Anterior cingulate cortex (tissue), 58 donors: ENCODE measurements around the gene DHX34.
"Not testable (repeated sequence)": the region's sequence is repeated elsewhere in the genome, so short reads cannot be mapped to it uniquely, and the experiment has no call there.

Source experiments
- DNase-seq, 58 donors: peaks; one replicate each; lab custom pipeline; 2025; lab: John Stamatoyannopoulos, UW

DHX34 gene

DNA sequence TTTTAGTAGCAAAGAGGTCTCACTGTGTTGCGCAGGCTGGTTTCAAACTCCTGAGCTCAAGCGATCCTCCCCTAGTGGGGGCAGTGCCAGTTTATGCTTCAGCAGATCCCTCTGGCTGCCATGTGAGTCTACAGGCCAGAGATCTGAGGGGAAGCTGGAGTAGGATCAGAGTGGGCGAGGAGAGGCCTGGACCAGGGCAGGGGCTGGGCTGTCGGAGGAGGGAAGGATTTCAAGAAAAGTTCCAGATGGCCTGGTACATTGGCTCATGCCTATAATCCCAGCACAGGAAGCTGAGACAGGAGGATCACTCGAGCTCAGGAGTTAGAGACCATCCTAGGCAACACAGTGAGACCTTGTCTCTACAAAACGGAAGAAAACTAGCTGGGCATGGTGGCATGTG, 9.8 kb downstream of the DHX34 start:
- no peak for DNase-seq

DNA sequence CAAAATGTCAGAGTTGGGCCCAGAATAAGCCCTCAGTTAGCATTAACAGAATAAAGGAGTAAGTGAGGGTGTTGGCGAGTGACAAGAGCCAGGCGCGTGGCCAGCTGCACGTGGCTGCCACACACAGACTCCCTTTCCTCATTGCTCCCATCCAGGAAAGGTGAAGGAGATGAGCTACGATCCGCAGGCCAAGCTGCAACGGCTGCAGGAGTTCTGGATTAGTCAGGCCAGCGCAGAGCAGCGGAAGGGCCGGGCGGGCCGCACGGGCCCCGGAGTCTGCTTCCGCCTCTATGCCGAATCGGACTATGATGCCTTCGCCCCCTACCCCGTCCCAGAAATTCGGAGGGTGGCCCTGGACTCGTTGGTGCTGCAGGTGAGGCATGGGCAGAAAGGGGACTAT, 13.2 kb downstream of the DHX34 start:
- DNase-seq: no peak

DNA sequence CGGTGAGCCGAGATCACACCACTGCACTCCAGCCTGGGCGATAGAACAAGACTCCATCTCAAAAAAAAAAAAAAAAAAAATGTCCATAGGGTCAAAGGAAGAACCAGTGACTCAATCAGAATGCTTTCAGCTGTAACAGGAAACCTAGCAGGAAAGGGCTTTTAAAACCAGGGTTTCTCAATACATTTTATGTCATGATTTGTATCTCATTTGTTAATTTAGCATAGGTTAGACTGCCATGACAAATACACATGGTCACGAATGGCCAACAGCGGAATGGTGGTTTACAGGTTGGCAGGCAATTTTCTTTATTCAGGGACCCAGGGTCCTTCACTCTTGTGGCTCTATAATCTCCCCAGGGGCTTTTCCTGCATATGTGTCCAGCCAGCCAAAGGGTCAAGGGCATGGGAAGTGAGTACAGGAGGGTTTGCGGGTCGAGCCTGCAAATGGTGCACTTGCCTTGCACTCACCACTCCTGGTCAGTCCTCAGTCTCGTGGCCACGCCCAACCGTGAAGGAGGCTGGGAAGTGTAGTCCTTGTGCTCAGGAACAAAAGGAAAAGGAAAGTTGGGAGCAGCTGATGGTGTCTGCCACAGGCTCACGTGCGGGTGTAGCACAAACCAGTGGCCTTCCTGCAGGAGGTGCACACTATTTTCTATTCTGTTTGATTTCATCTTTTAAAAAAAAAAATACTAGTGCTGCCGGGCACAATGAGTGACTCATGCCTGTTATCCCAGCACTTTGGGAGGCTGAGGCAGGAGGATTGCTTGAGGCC, 14.8 kb downstream of the DHX34 start:
- DNase-seq: no peak

DNA sequence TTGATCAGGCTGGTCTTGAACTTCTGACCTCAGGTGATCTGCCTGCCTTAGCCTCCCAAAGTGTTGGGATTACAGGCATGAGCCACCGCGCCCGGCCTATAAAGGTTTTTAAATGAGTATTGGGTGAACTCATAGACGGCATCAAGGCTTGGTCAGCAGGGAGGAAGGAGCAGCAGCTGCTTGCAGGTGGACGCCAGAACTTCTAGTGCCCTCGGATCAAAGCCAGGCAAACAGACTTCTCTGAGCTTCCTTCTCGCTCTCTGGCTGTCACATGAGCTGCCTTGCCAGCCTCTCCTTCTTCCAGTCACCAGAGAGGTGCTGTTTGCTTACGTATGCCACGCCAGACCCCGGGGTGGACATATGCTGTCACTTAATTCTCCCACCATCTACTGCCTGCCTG, 16.3 kb downstream of the DHX34 start:
- DNase-seq: not testable (repeated sequence)

DNA sequence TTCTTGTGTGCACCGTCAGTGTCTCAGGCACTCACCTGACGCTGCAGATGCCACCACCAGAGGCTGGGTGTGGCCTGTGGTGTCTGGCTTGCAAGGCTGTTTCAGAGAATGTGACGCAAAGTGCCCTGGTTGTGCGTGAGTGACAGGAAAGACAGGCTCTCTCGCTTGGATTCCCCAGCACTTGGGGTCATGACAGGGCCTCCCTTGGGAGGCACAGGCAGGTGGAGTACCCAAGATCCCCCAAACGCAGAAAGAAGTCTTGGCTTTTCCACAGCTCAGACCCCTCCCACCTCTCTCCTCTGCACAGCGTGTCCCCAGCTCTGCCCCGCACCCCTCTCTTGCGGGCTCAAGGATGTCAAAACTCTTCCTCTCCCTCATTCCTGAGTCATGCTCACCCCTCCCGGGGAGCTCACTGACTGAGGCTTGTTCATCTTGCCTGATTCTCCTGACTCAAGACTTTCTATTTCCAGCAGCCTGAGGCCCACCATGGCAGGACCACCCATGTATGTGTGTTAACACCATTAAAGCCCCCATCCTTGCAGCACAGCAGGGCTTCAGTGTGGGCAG, 21.0 kb downstream of the DHX34 start:
- peak in 26 of 58 donors; percentile 2 to 54 (median 26) for DNase-seq

DNA sequence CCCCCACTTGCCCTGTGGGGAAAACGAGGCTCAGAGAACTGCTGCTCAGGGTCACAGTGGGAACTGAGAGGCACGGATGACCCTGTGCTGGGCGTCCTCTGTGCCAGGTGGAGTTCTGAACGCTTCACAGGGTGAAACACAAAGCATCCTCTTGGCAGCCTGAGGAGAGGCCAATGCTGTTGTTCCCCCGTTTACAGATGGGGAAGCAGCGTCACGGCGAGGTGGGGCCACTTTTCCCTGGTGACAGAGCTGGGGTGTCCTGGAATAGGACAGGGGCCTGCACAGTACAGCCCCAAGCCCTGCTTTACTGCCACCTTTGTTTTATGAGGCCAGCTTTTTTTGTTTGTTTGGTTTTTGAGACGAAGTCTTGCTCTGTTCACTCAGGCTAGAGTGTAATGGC, 22.1 kb downstream of the DHX34 start:
- no peak for DNase-seq

DNA sequence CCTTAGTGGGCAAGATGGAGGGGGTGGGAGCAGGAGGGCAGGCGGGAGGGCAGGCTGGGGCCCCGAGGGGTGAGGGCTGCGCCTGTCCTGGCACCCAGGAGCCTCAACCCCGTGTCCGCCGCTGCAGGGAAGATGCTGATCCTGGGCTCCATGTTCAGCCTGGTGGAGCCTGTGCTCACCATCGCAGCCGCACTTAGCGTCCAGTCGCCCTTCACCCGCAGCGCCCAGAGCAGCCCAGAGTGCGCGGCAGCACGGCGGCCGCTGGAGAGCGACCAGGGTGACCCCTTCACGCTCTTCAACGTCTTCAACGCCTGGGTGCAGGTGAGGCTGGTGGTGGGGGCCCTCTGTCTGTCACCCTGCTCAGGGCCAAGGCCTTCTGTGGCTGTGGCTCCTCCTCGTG, 23.5 kb downstream of the DHX34 start:
- no peak for DNase-seq

DNA sequence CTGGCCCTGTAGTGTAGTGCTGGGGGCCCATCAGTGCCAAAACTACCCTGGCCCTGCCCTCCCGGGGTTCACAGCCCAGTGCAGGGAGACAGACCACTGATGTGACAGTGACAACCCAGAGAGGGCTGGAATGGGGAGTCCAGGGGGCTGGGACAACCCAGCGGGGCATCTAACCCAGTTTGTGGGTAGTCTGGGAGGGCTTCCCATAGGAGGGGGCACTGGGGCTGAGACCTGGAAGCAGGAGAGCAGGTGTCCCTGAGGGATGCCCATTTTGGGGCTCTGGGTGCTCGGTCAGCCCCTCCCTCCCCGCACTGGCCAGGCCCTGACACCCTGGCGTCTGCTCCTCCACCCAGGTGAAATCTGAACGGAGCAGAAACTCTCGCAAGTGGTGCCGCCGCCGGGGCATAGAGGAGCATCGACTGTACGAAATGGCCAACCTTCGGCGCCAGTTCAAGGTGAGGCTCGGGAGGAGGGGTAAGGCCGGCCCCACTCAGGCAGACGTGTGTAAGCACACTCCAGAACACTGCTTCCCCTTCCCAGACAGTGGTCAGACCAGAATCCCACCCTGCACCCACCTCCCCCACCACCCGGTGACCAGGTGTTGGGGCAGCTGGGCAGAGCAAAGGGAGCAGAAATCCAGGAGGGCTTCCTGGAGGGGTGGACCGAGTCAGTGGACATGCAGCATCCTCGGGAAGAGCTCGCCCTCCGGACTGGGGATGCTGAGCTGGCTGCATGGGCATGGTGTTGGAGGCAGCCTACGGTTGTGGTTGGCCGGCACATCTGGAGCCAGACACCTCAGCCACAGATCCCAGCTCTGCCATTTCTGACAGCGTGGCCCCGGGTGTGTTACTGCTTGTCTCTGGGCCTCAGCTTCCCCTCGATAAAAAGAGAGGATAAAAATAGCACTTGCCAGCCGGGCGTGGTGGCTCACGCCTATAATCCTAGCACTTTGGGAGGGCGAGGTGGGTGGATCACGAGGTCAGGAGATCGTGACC, 24.4 kb downstream of the DHX34 start:
- no peak for DNase-seq

DNA sequence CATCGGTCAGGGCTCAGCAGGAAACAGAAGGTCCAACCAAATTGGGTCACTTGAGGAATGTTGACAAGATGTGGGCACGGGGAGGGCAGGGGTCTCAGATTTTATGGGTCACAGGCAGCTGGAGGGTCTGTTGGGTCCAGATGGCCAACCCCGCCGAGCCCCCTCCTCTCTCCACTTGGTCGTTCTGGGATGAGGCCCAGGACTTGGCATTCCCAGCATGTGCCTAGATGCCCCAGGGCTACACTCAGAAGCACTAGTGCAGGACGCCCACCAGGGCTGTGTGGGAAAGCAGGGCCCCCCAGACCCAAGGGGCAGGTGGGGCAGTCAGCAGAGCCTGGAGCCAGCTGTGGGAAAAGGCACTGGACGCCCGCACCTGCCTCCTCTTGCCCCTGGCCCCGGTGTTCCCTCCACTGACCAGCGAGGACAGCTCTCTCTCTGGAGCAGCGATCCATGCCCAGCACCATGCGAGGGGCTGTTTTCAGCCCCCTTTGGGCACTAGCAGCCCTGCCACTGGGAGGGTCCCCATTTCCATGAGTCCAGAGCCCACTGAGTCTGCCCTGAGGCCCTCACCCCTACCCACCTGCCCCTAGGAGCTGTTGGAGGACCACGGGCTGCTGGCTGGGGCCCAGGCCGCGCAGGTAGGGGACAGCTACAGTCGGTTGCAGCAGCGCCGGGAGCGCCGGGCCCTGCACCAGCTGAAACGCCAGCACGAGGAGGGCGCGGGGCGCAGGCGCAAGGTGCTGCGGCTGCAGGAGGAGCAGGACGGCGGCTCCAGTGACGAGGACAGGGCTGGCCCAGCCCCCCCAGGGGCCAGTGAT, 26.0 kb downstream of the DHX34 start:
- DNase-seq: no peak

DNA sequence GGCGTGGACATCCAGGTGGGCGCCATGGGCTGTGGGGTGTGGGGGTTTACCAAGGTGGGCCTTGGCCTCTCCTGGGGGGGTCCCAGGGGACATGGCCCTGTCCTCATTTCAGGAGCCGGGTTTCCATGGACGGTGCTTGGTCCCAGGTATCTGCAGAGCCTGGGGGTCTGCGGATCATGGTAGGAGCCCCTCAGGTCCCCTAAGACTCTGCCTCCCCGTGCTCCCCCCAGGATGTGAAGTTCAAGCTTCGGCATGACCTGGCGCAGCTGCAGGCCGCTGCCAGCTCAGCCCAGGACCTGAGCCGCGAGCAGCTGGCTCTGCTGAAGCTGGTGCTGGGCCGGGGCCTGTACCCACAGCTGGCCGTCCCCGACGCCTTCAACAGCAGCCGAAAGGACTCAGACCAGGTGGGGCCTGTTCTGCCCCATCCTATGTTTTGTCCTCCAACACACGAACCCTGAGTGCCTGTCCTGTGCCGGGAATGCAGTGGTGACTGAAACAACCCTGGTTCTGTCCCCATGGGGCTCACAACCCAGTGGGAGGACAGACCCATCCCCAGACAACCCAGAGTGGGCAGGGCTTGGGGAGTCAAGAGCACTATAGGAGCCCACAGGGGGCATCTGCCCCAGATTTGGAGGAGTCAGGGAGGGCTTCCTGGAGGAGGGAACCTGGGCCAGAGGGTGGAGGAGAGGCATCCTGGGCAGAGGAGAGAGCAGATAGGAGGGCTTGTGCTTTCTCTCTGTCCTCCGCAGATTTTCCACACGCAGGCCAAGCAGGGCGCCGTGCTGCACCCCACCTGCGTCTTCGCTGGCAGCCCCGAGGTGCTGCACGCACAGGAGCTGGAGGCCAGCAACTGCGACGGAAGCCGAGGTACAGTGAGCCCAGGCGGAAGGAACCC, 26.8 kb downstream of the DHX34 start:
- DNase-seq: no peak

DNA sequence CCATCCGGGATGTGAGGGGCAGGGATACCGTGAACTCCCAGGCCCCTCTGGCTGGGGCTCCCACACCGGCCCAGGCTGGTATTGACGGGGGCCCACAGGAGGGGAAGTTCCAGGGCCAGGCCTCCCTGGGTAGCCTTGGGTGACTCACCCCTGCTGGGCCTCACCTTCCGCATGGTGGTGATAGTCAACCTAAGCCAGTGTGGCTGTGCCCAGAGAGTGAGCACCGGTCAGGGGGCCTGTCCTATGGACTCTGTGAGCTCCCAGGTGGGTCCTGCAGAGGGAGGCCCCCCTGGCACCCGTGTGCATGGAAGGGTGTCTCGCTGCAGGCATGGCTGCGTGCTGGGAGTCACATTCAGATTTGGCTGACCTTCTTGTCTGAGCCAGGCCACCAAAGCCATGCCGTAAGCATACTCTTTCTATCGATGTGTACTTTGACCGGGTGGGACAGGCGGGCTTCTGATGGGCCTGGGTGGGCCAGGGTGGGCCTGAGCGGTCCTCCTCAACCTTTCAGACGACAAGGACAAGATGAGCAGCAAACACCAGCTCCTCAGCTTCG, 27.6 kb downstream of the DHX34 start:
- no peak for DNase-seq

DNA sequence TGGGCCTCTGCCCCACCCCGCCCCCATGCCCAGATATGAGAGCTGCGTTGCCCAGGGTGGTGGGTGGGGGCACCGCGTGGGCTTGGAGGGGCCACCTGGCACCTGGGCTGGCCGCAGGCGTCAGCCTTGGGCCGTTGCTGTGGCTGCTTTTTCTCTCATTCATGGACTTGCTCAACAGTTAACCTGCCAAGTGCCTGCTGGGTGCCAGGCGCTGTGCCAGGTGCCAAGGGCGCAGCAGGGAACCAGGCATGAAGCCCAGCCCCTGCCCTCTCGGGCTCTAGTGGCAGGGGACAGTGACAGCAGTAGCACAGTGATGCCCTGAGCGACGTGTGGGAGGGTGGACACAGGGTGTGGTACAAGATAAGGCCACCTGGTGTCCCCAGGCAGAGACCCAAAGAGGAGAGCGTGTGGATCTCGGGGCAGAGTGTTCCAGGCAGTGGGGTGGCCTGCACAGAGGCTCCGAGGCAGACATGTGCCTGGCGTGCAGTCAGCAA, 28.1 kb downstream of the DHX34 start:
- DNase-seq: peak in 25 of 58 donors; percentile 2 to 49 (median 24)

DNA sequence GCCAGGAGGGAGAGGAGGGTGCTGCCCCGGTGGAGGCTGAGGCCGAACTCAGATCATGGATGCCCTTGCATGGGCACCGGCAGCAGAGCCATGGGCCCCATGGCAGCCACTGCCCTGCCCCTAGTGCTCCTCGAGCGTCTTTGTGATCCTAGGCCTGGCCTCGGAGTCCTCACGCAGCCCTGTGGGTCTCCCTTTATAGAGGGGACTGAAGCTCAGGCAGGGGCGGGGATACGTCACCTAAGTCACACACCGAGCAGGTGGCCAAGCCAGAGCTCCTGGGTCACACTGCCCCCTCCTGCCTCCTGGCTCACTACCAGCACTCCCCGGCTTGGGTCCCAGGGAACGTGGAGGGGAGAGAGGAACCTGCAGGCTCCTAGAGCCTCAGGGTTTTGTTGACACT, 28.7 kb downstream of the DHX34 start:
- DNase-seq: no peak

DNA sequence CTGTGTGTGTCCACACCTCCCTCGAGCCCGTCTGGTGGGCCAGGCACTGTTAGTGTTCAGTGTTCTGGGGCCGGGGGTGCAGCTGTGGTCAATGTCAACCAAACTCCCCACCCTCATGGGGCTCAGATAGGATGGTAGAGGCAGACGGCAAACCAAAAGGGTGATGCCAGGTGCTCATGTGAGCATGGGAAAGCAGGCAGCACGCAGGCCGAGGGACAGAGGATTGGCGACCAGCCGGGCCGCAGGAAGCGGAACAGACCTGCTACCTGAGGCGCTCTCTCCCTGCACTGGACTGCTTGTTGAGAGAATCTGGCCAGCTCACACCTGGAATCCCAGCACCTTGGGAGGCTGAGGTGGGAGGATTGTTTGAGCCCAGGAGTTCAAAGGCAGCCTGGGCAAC, 29.1 kb downstream of the DHX34 start:
- peak in 1 of 58 donors; percentile 2 for DNase-seq

DNA sequence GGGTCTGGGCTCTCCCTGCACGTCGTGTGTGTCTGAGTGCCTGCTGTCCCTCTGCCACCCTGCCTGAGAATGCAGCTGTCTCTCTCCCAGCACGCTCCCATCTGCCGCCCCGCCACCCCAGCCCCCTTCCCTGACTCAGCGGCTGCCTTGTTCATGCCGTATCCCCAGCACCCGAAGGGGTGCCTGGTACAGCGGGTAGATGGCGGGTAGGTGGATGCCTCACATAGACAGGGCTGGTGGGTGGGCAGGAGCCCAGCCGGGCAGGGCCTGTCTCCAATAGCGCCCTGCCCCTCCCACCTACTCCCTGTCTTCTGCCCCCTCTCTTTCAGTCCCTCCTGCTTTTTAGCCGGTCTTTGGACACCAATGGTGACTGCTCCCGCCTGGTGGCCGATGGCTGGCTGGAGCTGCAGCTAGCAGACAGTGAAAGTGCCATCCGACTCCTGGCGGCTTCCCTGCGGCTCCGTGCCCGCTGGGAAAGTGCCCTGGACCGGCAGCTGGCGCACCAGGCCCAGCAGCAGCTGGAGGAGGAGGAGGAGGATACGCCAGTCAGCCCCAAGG, 30.3 kb downstream of the DHX34 start:
- DNase-seq: peak; percentile 21 to 91 (median 74)

DNA sequence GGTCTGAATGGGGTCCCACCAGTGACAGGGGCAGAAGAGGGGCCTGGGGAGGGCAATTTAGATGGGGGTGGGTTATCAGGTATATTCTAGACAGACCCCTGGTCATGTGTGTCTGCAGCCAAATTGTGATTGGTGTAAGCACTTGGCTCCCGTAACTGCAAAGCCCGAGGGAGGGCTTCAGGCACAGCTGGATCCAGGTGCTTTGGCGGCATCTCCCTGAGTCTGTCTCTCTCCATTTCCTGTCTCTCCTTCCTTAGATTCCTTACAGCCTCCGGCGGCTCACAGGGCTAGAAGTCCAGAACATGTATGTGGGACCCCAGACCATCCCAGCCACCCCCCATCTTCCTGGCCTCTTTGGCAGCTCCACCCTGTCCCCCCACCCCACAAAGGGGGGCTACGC, 31.4 kb downstream of the DHX34 start:
- no peak for DNase-seq

DNA sequence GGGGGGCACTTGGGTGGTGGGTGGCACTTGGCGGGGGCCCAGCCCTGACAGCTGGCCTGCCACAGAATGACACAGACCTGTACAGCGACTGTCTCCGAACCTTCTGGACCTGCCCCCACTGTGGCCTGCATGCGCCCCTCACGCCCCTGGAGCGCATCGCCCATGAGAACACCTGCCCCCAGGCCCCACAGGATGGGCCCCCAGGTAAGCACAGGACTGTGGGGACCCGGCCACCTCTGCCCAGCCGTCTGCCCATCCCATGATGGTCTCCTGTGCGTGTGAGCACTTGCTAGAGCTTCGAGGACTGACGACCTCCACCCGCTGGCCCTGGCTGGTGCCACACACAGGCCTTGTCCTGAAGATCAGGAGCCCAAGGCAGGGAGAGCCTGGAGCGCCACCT, 32.0 kb downstream of the DHX34 start:
- no peak for DNase-seq

DNA sequence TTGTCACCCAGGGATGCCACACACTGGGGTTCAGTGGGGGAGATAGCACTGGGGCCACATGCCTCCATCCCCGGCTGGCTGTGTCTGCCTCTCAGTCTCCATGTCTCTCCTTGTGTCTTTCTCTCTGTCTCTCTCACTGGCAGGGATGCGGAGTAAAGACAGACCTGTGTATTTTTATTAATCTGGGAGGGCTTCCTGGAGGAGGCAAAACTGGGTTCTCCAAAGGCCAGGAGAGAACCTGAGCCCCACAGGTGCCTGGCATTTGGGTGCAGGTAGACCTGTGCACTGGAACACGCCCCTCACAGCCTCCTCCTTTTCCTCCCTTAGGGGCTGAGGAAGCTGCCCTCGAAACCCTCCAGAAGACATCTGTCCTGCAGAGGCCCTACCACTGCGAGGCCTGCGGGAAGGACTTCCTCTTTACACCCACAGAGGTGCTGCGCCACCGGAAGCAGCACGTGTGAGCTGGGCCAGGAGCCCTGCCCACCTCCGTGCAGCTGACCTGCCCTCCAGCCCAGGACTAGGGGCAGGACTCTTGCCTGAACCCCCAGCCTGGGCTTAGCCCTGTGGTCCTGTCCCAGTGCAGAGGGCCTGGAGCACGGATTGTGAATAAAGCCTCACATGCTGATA, 32.7 kb downstream of the DHX34 start:
- DNase-seq: no peak
